ENCODE data around the gene EOMES.

DNA sequence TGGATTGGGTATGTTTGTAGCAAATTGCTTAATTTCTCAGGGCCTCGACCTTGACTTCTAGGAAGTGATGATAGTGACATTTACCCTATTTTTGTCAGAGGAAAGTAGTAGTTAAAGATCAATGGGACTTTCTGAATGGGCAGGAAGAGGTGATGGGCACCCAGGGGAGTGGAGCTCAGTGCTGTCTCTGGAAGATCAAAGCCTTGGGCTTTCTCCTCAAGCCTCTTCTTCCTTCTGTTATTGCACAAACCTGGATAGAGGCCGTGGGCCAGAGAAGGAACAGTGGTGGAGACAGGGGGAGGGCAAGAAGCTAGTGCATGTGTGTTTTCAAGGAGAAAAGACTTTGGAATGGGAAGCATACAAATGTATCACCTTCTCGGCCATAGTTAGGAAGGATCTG, 44.9 kb upstream of the EOMES start:
- TF ChIP-seq, protein P1, sequence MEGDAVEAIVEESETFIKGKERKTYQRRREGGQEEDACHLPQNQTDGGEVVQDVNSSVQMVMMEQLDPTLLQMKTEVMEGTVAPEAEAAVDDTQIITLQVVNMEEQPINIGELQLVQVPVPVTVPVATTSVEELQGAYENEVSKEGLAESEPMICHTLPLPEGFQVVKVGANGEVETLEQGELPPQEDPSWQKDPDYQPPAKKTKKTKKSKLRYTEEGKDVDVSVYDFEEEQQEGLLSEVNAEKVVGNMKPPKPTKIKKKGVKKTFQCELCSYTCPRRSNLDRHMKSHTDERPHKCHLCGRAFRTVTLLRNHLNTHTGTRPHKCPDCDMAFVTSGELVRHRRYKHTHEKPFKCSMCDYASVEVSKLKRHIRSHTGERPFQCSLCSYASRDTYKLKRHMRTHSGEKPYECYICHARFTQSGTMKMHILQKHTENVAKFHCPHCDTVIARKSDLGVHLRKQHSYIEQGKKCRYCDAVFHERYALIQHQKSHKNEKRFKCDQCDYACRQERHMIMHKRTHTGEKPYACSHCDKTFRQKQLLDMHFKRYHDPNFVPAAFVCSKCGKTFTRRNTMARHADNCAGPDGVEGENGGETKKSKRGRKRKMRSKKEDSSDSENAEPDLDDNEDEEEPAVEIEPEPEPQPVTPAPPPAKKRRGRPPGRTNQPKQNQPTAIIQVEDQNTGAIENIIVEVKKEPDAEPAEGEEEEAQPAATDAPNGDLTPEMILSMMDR (conservative IDR thresholded peaks at IDR 0.05 in 1 of 2, IDR thresholded peaks at IDR 0.05 in 1 of 2; ENCODE audit: low read depth in 1 of 2, low read length in 2 of 2) = no peak
- no peak for TF ChIP-seq EZH2 (IDR thresholded peaks at IDR 0.05; ENCODE audit: low read length, missing control alignments)

Data from fibroblast of lung (primary cell).